Lung (tissue), 12 donors: ENCODE results near the gene NFKBIE. TPM values are rescaled to one million over a fixed set of nuclear protein-coding genes. Genes with fewer than 3 reads are reported as not detected.

ENCODE experiments used
- ATAC-seq: fragments of 200-7000 bp; cut with Tn5 transposase; one replicate; pipeline ENCODE4 v1.9.1; 2020; ENCODE audit warnings: moderate number of reproducible peaks; ENCODE audit not compliant: insufficient read depth, low FRiP score
- DNase-seq, 3 donors: peaks; one replicate each; pipeline ENCODE4 v3.0.0-alpha.2; 2013 to 2017
- H3K27ac ChIP-seq, 2 donors: one replicate each; pipeline ENCODE4 v1.5.1; 2013; ENCODE audit warnings: mild to moderate bottlenecking in 2 of 2, moderate library complexity in 2 of 2, control low read depth in 1 of 2, inconsistent platforms in 1 of 2, low read depth in 1 of 2, low read length in 1 of 2
- H3K27me3 ChIP-seq, 3 donors: one replicate each; pipeline ENCODE4 v1.5.1; 2013; ENCODE audit warnings: low read length in 2 of 3; ENCODE audit not compliant: control insufficient read depth in 3 of 3, insufficient read depth in 3 of 3
- H3K36me3 ChIP-seq, 4 donors: one replicate each; pipeline ENCODE4 v1.5.1; 2013; ENCODE audit warnings: low read length in 4 of 4, mild to moderate bottlenecking in 1 of 4, moderate library complexity in 1 of 4; ENCODE audit not compliant: control insufficient read depth in 4 of 4, insufficient read depth in 4 of 4
- H3K4me1 ChIP-seq, 5 donors: one replicate each; pipeline ENCODE4 v1.5.1; 2013; ENCODE audit warnings: low read length in 5 of 5, mild to moderate bottlenecking in 2 of 5, moderate library complexity in 1 of 5; ENCODE audit not compliant: control insufficient read depth in 5 of 5, insufficient read depth in 5 of 5
- H3K4me3 ChIP-seq: one replicate; pipeline ENCODE4 v1.5.1; 2013; ENCODE audit warnings: mild to moderate bottlenecking, control low read depth, moderate library complexity
- H3K9ac ChIP-seq, 2 donors: one replicate each; pipeline ENCODE4 v1.5.1; 2013; ENCODE audit warnings: low read length in 2 of 2, control low read depth in 1 of 2; ENCODE audit not compliant: insufficient read depth in 1 of 2
- H3K9me3 ChIP-seq, 4 donors: one replicate each; pipeline ENCODE4 v1.5.1; 2013; ENCODE audit warnings: low read length in 3 of 4, mild to moderate bottlenecking in 1 of 4, moderate library complexity in 1 of 4; ENCODE audit not compliant: control insufficient read depth in 4 of 4, insufficient read depth in 3 of 4
- CTCF ChIP-seq: IDR thresholded peaks from 2 replicates; pipeline ENCODE4 v1.5.1; 2012; ENCODE audit warnings: mild to moderate bottlenecking; ENCODE audit errors: control extremely low read depth, extremely low read depth
- WGBS, 2 donors: extraction: QIAGEN DNeasy Blood & Tissue Kit; methylation state at CpG; one replicate each; pipeline ENCODE4 v1.1.7; 2013; 5-methylcytosine and 5-hydroxymethylcytosine counted together
- polyA plus RNA-seq, 2 donors: library from polyadenylated mRNA; stranded (reverse); fragments of 200-250 nt; gene quantifications; one replicate each; pipeline ENCODE4 v1.2.1, GENCODE V29; 2013
- total RNA-seq, 2 donors: library from RNA; depleted of rRNA in 1 of 2; stranded (reverse); fragments of >200 nt in 1 of 2; gene quantifications; one replicate each; pipeline ENCODE4 v1.2.1, GENCODE V29; 2014 to 2021
- donor health status: control.
- donor health status: control.
- donor health status: Bipolar disorder and iron deficiency.
- donor health status: healthy.
- donor health status: DM: yes; HTN: yes; CAD: no.

NFKBIE gene
- total and polyA plus RNA-seq, 4 donors: 13.1 to 40.6 (median 20.4) TPM

DNA sequence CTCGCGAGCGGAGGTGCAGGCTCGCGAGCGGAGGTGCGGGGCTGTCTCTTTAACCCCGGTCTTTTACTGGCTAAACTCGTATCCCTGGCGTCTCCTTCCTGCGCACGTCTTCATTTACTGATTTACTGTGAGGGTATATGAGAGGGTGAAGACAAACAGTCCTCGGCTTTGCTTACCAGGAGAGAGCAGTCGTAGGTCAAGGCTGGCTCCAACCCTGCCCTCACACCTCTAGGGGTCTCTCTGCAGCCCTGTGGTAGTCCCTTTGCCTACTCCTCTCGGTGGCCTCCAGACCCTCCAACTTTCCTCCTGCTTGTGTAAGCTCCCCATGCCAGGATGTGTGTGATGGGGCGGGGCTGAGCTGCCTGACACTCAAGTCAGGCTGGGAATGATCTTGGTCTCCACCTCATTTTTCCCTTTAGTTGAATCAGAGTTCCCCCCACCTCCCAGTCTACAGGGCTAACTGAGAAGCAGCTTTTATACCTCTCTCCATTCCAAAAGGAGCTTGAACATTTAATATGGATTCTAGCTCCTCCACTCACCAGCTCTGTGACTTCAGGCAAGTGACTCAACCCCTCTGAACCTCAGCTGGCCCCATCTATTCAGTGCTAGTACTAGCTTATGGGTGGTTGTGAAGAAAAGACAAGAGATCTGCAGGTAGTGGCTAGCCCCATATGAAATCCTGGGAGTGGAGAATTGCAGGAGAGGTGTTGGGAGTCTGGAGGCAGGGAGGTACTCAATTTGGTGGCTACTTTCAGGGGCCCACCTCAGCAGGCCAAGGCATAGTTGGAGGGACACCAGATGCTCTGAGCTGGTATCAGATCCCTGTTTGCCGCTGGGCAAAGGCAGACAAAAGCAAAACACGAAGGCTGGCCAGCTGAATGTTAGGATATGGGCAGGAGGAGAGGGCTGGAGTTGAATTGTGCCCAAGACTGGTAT is 41.1 kb downstream of the NFKBIE start:
- DNase-seq: peak in 2 of 3 donors; percentile 22 to 49
- no peaks in the 10 kb centered on the region for H3K27me3 ChIP-seq
- H3K4me3 ChIP-seq: no peak overlapping the region
- no peak for ATAC-seq
- no peak overlapping the region for H3K9ac ChIP-seq
- H3K9me3 ChIP-seq: no peaks in the 10 kb centered on the region
- H3K36me3 ChIP-seq: no peaks in the 10 kb centered on the region
- peak overlapping the region in 1 of 2 donors; percentile 78 for H3K27ac ChIP-seq
- 12 to 14% methylated on average over 18 of the region's 18 CpGs for WGBS, 2 donors
- H3K4me1 ChIP-seq: peaks cover 12 to 42% (median 17%) of the 10 kb centered on the region in 5 donors
- no peak for TF ChIP-seq CTCF

DNA sequence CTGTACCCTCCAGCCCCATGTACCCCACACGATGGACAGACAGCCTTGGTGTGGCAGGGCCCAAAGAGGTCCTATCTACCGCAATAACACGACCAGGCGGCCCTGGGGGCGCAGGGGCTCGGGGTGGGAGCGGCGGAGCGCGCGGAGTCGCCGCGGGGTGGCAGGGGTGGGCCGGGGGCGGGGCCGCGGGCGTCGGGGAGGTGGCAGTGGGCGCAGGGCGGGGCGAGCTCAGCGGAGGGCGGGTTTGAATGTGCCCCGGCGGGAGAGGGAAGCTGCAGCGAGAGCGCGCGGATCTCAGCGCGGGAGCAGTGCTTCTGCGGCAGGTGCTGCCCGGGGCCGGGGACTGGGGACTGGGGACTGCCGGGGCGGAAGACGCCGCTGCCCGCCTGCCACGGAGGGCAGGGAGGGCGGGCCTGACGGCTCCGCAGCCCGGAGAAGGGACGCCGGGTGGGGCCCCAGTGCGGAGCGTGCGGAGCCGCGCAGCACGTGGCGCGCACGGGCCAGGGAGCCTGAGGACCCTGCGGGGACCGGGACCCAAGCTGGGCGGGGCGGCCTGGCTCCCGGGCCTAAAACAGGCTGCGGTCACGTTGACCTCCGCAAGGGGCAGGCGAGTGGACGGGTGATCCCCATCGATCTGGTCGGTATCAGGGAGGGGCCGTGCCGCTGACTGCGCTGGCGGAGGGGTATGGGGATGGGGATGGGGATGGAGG is 41.9 kb downstream of the NFKBIE start, which contains the start of gene SLC29A1:
Gene SLC29A1, plus strand, starts transcription at position 277 of the 710 bp plus-strand sequence. CDS start 3,719 bp downstream, outside the sequence.
- no peaks in the 10 kb centered on the region for H3K9me3 ChIP-seq
- TF ChIP-seq CTCF: no peak
- WGBS, 2 donors: 0 to 1% methylated on average over 29 to 73 of the region's 73 CpGs
- H3K36me3 ChIP-seq: no peaks in the 10 kb centered on the region
- peaks cover 12 to 49% (median 20%) of the 10 kb centered on the region in 5 donors for H3K4me1 ChIP-seq
- peak within 1 kb of the TSS; percentile 27 to 92 for H3K27ac ChIP-seq
- ATAC-seq: peak; percentile 38
- peak; percentile 65 to 83 (median 82) for DNase-seq
- no peaks in the 10 kb centered on the region for H3K27me3 ChIP-seq
- H3K4me3 ChIP-seq: peak within 1 kb of the TSS; percentile 51
- no peak within 1 kb of the TSS for H3K9ac ChIP-seq

DNA sequence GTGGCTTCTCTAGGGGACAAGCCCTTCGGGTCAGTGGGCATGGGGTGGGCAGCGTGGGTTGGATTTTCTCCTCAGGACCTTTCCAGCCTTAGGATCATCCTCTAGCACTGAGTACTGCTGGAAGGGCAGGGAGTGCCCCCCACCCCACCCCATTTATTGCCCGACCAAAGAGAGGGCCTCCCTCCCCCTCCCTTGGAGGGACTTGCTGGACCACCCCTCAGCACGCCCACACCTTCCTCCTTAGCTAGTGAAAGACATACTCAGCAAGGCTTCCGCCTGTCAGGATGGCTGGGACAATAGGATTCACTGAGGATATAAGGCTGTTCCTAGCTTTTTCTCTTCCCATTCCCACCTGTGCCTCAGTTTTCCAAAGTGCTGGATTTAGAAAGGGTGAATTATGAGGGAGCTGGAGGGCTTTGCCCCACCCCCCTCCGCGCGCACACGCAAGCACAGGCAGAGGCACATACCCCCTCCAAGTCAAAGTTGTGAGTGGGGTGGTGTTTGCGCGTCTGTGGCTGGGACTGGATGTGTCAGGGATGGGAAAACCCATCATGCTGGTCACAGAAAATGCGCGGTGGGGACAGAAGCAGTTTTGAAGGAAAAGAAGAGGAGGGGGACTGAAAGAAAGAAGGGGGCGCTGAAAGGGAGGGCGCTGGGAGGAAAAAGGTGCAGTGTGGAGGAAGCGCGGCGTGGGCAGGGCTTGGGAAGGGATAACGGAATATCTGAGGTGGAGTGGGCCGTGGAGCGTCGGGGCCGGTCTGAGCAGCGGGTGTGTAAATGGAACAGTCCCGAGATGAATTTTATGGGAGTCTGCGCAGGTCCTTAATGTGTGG is 42.6 kb downstream of the NFKBIE start:
- WGBS, 2 donors: 23 to 36% methylated on average over 26 of the region's 26 CpGs
- no peaks in the 10 kb centered on the region for H3K36me3 ChIP-seq
- no peak overlapping the region for H3K4me3 ChIP-seq
- H3K9ac ChIP-seq: no peak overlapping the region
- no peak for ATAC-seq
- H3K9me3 ChIP-seq: no peaks in the 10 kb centered on the region
- no peak for DNase-seq
- no peak for TF ChIP-seq CTCF
- peak overlapping the region; percentile 27 to 92 for H3K27ac ChIP-seq
- H3K27me3 ChIP-seq: no peaks in the 10 kb centered on the region
- peaks cover 18 to 56% (median 26%) of the 10 kb centered on the region in 5 donors for H3K4me1 ChIP-seq
